ENCODE results near the gene USP32.
"Not testable (repeated sequence)": the region's sequence is repeated elsewhere in the genome, so short reads cannot be mapped to it uniquely, and the experiment has no call there.

USP32 gene

DNA sequence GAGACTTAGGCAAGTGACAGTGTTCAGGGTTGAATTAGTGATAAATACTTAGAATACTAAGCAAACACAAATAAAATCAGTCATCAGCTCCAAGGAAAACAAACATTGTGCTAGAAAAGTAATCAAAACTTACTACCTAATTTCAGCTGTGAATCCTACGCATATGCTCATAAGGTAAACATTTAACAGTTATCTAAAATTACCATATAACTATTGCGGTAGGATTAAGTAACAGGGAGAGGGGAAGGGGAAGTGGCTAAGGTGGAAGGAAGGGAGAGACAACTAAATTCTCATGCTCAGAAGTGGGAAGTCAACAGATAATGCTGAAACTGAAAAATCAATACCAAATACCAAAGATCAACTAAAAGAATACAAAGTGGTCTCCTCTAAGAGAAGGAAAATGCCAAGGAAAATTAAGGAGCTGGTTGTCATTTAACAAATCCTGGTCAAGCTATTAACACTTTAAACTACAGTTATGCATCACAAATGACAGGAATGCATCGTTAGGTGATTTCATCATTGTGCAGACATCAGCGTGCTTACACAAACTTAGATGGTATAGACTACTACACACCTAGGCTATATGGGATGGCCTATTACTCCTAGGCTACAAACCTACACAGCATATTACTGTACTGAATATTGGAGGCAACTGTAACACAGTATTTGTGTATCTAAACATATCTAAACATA, 20.0 kb downstream of the USP32 start:
- DNase-seq: no peak

DNA sequence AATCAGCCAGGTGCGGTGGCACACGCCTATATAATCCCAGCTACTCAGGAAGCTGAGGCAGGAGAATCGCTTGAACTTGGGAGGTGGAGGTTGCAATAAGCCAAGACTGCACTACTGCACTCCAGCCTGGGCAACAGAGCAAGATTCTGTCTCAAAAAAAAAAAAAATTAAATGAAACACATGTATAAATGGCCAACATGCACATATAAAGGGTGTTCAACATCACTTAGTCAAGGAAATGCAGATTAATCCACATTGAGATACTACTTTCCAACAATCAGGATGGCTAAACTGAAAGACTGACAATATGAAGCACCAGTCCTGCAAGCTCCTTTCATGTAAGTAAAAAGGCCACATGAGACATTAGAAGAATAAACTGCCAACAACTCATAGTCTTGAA, 20.5 kb downstream of the USP32 start:
- no peak for DNase-seq

DNA sequence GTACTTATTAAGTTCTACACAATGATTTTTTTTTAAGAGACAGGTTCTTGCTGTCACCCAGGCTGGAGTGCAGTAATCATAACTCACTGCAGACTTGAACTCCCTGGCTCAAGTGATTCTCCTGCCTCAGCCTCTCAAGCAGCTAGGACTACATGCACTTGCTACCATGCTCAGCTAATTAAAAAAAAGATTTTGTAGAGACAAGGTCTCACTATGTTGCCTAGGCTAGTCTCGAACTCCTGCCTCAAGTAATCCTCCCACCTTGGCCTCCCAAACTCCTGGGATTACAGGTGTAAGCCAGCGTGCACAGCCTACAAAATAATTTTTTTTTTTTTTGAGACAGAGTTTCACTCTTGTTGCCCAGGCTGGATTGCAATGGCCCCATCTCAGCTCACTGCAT, 22.2 kb downstream of the USP32 start:
- DNase-seq: no peak

DNA sequence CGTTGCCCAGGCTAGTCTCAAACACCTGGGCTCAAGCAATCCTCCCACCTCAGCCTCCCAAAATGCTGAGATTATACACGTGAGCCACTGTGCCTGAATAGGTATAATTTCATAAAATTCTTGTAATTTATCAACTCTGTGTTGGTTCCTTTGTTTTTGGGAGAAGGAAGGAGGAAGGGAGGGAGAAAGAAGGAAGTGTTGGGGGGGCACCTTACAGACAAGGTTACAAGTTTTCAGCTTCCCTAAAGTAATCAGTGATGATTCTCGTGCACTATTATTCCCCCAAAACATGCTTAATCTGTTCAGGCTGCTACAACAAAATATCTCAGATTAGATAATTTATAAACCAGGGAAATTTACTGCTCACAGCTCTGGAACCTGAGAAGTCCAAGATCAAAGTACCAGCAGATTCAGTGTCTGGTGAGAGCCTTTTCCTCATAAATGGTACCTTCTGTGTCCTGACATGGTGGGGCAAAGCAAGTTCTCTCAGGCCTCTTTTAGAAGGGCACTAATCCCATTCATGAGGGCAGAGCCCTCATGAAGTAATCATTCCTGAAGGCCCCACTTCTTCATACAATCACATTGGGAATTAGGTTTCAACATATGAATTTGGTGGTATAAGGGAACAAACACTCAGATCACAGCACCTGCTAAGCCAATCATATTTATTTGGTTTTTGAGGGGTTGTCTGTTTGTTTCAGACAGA, 28.1 kb downstream of the USP32 start:
- DNase-seq: no peak

DNA sequence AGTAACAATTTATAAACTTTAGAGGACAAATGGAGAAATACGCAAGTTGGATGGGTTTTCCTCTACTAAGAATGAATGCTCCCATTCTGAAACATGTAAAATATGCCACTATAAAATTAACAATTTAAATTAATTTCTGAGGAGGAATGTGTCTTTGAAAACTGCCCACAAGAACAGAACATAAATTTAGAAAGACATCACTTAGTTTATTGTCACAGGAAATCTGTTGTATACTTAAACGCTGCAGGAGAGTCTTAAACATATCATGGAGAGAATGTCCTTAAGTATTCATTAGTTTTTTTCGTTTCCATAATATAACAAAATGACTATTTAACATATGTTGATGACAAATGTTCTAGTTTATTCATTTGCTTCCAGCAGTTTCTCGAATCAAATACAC, 29.6 kb downstream of the USP32 start:
- no peak for DNase-seq

DNA sequence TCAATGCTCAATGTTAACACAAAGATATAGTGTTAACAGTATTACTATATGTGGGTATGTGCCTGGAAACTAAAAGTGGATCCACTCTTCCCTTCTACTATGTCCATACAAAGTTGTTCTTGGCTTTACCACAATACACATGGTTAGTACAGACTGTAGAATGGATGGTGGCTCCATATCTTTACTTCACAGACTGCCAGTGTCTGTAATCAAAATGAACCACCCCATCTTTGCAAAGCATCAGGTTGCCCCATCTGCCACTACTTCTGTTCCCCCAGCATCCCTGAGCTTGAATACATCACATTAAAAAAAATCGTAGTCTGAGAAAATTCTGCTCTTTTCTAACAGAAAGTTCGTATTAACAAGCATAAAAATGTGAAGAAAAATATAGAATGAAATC, 30.0 kb downstream of the USP32 start:
- DNase-seq: no peak

DNA sequence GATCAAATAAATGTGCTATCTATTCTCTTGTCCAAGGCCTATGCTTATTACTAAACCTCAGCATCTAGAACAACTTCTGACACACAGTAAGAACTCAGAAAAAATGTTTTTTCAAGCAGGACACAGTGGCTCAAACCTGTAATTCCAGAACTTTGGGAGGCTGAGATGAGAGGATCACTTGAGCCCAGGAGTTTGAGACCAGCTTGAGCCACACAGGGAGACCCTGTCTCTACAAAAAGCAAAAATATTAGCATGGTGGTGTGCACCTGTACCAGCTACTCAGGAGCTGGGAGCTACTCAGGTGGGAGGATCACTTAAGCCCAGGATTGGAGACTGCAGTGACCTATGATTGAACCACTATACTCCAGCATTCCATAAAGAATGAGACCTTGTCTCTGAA, 32.5 kb downstream of the USP32 start:
- DNase-seq: no peak

DNA sequence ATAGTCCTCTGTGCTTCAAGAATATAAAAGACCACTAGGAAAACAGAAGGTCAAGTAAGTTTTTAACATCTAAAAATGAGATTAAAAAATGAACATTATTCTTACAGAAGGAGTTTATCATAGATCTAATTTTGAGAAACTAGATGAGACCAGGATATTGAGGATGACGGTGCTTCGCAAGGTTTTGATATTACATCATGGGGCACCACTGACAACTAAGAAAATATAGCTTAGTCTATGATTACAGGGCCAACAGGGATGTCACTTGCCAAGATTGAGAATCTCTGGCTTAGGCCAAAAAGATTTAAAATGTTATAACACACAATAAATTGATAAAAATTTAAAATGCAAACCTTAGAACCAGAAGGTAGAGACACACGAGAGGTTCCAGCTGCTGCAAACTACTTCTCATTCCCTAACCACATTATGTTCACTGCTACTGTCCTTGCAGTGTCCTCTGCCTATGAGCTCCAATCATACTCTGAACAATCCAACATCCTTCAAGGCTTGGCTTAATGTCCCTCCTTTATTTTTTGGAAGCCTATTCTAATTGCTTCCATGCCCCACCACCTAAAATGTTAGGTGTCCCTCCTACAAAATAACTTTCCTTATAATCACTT, 33.2 kb downstream of the USP32 start:
- DNase-seq: no peak

DNA sequence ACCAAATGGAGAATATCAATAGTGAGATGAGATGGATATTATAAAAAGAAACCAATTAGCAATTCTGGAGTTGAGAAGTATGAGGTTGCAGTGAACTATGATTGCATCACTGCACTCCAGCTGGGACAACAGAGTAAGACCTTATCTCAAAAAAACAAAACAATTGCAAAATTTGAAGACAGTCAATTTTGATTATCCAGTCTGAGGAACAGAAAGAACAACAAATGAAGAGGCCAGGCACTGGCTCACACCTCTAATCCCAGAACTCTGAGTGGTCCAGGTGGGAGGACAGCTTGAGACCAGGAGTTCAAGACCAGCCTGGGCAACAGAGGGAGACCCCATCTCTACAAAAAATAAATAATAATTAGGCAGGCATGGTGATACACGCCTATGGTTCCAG, 35.0 kb downstream of the USP32 start:
- no peak for DNase-seq

DNA sequence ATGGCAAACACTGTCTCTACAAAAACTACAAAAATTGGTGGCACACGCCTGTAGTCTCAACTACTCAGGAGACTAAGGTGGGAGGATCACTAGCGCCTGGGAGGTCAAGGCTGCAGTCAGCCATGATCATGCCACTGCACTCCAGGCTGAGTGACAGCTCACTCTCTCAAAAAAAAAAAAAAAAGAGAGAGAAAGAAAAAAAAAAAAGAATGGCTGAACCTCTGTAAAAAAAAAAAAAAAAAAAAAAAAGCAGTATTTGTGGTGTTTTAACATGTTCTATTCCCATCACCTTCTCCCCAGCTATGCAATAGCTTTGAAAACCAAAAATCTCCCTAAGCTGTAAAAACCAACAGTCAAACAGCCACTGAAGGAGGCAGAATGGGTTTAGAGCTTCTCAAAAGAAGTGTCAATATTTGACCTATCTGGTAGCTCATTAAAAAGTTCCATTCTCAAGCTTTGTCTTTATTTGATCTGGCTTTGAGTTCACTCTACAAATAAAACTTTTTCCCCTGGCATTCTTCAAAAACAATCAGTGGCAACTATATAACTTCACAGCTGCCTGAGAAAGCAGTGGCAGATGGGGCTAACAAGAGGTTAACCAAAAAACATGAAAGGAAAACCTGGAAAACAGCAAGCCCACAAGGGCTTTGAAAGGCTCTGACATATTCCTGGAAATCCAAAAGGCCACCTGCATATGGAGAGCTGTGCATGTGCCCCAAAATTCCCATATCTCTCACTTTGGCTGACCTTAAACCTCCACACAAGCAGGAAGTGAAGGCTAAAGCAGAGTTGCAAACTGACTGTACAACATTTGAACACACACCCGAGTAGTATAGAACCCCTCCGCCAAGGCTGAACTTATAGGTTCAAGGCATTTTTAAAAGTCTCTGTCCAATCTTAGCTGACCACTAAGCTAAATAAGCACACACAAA, 36.0 kb downstream of the USP32 start:
- DNase-seq: no peak

DNA sequence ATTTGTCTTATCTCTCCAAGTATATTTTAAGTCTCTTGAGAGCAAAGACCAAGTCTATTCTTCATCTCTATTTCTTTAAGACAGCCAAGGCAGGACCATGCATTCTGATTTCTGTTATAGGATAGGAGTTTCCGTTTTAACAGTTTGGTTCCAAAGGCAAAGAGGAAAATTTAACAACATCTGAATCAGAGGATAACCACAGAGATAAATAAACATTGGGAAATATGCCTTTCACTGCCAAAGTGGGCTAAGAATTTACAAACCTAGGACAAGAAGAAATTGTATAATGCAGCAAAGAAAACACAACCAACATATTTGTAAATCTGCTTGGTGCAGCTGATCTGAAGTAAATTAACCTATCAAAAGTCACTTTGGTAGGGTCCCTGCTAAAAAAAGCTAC, 37.7 kb downstream of the USP32 start:
- no peak for DNase-seq

DNA sequence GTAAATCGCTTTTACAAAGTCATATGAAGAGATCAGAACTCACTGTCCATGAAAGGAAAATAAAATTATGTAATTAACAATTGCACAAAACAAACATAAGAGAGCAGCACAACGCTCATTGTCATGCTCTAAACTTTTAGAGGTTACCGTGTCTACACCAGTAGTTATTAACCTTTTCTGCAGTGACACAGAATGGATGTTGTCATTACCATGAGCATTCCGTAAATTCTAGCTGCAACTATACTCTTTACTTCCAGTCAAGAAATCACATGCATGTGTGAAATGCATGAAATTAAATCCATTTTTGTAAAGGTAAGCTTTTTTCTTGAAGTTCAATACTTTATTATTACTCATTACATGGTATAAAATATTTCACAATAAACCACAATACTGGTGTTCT, 38.2 kb downstream of the USP32 start:
- DNase-seq: no peak

DNA sequence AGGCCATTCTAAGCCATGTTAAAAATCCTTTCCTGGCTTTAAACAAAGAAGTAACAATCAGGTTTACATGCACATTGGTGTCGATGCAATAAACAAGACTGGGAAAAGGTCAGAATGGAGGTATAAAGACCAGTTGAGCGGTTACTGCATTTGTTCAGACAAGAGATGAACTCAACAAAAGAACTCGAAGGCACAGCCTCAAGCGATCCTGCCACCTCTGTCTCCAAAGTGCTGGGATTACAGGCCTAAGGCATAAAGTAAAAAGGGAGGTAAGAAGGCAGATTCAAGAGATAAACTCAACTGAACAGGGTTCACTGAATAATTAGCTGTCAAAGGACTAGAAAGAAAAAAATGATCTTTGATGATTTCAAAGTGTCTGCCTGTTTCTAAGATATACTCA, 39.4 kb downstream of the USP32 start:
- no peak for DNase-seq

DNA sequence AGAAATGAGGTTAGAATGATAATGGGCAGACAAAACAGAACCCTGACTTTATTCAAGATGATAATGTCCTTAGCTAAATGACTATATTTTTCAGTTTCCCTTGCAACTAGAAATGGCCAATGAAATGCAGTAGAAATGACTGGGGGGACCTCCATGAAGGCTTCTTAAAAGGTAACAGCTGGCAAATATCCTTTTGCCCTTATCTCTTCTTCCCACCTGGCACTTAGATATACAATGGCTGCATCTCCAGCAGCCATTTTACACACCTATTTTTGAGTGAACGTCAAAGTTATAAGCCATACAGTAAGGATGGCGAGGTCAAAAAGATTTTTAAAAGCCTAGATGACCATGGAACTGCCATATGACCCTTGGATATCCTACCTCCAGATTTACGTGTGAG, 39.9 kb downstream of the USP32 start:
- no peak for DNase-seq

DNA sequence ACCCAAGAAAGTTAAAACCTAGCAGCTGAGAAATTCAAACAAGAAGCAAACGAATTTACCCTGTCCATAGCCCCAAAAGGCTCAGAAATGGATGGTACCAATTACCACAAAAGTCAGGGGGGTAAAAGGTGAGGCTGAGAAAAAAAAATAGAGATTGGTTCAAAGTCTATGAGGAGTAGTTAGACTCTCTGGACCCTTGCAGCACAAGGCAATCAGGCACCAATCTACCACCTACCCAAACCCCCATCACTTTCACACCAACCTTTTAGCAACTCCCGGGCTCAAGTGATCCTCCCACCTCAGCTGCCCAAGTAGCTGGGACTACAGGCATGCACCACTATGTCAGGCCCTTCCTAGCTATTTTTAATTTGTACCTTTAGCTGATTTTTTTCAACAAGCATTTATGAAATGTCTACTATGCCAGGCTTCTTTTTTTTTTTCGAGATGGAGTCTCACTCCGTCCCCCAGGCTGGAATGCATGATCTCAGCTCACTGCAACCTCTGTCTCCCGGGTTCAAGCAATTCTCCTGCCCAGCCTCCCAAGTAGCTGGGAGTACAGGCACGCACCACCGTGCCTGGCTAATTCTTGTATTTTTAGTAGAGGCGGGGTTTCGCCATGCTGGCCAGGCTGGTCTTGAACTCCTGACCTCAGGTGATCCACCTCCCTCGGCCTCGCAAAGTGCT, 40.8 kb downstream of the USP32 start:
- DNase-seq: no peak

DNA sequence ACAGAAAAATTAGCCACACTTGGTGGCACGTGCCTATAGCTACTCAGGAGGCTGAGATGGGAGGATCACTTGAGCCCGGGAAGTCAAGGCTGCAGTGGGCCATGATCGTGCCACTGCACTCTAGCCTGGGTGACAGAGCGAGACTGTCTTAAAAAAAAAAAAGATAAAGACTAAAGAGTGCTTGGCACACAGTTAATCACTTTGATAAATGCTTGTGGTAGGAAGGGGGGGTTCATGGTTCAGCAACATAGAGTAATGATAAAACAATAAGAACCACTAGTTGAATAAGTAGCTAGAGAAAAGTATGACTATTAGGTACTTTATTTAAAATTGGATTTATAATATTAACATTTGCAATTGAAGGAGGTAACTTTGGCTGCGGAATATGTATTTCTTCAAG, 43.3 kb downstream of the USP32 start:
- no peak for DNase-seq

DNA sequence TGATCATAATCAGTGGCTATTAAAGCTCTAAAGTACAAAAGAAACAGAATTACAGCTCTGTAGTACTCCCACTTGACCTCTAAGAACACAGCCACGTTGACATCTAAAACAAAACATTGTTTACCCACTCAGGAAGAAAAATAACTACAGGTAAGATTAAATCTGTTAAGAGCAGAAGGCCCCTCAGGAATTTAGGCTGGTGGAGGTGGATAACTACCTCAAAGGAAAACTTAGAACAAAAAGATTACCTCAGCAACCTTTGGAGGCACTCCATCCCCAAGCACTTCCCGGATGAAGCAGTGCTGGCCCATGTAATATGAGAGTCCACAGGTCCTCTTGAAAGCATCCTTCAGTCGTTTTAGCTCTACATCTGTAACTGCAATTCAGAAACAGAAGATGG, 46.7 kb downstream of the USP32 start:
- no peak for DNase-seq

DNA sequence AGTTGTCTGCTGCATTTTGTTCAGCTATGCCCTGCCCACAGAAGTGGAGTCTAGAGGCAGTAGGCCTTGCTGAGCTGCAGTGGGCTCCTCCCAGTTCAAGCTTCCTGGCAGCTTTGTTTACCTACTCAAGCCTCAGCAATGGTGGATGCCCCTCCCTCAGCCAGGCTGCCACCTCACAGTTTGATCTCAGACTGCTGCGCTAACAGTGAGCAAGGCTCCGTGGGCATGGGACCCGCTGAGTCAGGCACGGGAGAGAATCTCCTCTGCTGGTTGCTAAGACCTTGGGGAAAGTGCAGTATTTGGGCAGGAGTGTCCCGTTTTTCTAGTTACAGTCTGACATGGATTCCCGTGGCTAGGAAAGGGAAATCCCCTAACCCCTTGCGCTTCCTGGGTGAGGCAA, 49.4 kb downstream of the USP32 start:
- not testable (repeated sequence) for DNase-seq

DNA sequence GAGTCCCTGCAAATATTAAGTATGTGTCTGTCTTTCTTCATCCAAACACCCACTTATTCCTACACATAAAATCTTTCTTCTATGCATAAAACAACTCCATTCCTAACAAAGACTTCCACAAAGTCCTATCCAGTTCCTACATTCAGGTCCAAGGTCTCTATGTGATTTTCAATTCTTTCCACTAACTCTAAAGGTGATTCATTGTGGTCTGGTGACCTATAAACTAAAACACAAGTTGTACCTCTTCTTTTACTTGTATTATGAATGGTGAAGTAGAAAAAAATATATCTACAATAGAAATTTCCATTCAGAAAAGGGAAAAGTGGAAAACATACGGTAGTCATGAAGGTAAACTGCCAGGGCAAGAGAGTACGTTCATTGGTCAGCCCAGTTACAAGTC, 56.6 kb downstream of the USP32 start:
- DNase-seq: no peak

DNA sequence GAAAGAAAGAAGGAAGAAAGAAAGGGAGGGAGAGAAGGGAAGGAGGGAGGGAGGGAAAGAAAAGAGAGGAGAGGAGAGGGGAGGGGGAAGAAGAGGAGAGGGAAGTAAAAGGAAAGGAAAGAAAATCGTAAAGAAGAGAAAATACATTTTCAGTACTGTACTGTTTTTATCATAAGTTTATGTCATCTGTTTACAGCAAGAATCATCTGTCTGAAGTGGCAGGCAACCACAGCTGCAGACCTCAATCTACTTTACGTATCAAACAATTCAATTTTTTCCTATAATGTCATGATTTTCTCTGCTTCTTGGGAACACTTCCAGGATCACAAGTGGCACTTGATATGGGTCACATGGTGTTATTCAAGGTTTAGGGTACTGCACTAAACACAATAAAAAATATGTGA, 58.3 kb downstream of the USP32 start:
- DNase-seq: no peak

DNA sequence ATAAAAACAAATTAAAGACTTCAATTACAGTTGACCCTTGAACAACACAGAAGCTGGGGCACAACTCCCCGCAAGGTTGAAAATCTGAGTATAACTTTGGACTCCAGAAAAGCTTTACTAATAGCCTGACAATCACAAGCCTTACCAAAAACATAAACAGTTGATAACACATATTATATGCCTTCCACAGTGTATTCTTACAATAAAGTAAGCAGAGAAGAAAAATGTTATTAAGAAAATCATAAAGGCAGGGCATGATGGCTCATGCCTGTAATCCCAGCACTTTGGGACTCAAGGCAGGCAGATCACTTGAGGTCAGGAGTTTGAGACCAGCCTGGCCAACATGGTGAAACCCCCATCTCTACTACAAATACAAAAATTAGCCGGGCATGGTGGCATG, 58.9 kb downstream of the USP32 start:
- DNase-seq: not testable (repeated sequence)

DNA sequence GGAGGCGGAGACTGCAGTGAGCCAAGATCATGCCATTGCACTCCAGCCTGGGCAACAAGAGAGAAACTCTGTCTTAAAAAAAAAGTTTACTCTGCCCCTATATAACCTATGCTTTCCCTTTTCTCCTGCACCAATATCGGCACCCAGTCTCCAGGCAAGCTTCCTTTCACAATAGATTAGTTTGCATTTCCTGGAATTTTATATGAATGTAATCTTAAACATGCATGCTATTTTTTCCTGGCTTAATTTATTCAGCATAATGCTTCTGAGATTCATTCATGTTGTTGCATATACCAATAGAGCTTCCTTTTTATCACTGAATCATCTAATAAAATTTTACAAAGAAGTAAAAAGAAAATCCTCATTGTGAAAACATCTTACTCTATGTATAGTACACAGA, 59.4 kb downstream of the USP32 start:
- DNase-seq: no peak

DNA sequence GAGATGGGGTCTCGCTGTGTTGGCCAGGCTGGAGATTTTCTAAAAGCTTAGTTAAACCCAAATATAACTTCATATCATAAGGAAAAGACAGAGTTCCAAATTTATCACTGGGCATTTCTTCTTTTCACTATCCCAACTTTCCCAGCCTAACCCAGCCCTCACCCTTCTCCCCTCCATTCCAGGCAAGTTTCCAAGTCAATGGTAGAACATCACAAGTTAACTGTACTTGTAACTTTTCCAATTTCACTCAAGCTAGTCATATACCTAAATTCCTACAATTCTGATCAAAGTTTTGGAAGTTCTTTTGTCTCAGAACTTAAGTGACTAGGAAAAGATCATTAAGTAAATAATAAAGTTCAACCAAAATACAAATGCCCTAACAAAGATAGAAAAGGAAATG, 61.2 kb downstream of the USP32 start:
- DNase-seq: no peak

All from CD4-positive, alpha-beta T cell treated with Interleukin-4 for 1 hour (primary cell).